ENCODE data around the gene FOXB1.

The FOXB1 gene

GRCh38 chr15:60021589-60022378, 17.7 kb downstream of the FOXB1 start:
- DNase-seq, result no peak

GRCh38 chr15:60022379-60022741, 18.2 kb downstream of the FOXB1 start:
- no peak for DNase-seq

- no peak for DNase-seq
Measured at GRCh38 chr15:60026555-60026954, 22.4 kb downstream of the FOXB1 start.

- DNase-seq, result no peak
Measured at GRCh38 chr15:60035344-60035743, 31.2 kb downstream of the FOXB1 start.

- no peak for DNase-seq
Measured at GRCh38 chr15:60039316-60039715, 35.2 kb downstream of the FOXB1 start.

GRCh38 chr15:60043744-60044435, 39.8 kb downstream of the FOXB1 start:
- DNase-seq, result no peak

GRCh38 chr15:60044636-60045270, 40.6 kb downstream of the FOXB1 start:
- DNase-seq, result no peak

GRCh38 chr15:60047701-60048100, 43.6 kb downstream of the FOXB1 start:
- no peak for DNase-seq

- DNase-seq, result no peak
Measured at GRCh38 chr15:60049948-60050347, 45.8 kb downstream of the FOXB1 start.

- no peak for DNase-seq
Measured at GRCh38 chr15:60052796-60053195, 48.7 kb downstream of the FOXB1 start.

GRCh38 chr15:60054472-60054871, 50.4 kb downstream of the FOXB1 start:
- no peak for DNase-seq

All from RPMI8226 (cell line).